DLD1 (cell line): ENCODE data around the gene ARHGAP19.

Experiments used
- in situ Hi-C: cut with HindIII; loops from 2 replicates; pipeline ENCODE4 v1.10.0; 2017; ENCODE audit warnings: low sequenced_read_pairs

ARHGAP19 gene

DNA sequence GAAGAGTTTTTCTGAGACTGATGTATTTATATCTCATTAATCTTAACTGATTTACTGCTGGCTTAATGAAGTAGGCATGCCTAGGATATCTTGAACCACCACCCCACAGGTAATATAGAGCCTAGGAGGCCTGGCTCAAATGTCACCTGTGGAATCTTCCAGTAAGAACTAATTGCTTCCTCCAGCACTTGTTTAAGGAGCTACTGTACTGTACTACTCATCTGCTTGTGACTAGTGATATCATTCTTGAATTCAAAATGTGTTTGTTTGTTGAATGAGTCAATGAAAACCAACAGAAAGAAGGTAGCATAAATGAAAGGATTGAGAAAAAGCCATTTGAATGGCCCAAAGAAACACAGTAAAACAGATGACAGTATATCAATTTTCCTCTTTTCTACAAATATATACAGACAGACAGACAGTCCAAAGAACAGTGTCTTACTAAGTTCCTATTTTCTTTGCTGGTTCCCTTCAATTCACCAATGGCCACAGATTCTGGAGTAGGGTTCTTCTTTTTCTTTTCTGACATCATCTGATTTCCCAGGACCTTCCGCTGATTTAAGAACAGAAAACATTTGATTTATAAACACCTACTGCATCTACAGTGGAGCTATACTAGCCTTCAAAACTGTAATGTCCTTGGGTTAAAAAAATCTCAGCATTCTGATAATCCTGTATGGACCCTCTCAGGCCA is 63.0 kb downstream of the ARHGAP19 start:
- in situ Hi-C loops = no loop called here

DNA sequence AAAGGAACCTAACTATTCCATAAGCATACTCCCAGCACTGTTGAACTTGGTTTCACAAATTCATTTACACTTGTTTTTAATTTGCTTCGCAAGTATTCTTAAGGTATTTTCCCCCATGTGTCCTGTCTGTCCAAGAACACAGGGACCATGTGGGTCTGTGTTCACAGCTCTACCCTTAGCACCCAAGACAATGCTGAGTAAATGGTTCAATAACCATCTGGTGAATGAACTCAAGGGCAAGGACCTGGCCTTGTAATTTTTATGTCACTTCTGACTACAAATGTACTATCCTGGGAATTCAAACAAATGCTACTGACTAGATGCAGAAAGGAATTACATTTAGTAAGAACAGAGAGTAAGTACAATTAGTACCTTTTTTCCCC is 63.7 kb downstream of the ARHGAP19 start:
- in situ Hi-C loops = no loop called here

DNA sequence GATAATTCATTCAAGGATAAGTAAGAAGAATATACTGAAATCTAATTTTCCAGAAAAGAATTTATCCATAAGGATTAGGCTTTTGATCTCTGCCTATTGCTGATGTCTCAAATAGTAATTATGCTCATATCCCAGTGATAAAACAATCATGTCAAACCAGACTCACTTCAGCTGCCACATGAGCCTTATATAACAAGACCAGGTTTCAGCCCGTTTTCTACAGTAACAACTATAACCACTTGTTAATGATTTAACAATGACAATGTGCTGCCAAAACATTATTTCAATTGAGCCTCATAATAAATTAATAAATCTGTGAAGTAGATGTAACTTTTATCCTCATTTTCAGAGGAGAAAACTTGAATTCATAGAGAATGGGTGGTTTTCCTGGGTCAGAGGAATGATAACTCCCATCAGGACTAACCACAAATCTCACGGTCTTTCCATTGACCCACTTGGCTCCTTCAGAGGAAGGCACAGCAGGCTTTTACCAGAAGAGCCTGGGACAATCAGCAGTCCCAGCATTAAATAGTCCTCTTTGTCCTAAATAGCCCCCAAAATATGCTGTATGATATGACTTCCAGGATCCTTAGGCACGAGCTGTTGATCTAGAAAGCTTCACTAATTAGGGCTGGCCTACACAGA is 64.2 kb downstream of the ARHGAP19 start:
- in situ Hi-C loops = no loop called here

DNA sequence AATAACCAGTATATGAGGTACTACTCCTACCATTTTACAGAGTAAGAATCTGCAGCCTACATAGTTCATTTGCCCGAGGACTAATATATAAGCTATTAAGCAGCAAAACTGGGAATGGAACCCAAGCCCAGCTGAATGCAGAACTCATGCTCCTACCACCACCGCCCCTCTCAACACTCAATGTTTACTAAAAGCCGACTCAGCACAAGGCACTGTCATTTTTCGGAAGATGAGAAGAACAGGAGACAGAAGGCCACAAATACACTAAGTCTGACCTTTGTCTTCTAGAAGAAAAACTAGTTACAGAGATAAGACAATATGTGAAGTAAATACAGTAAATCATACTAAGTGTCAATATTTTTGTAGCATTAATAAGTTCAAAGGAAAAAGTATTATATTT is 66.0 kb downstream of the ARHGAP19 start:
- in situ Hi-C loops = no loop called here

- in situ Hi-C loops = no loop called here
These were observed 67.7 kb downstream of the ARHGAP19 start for GRCh38 chr10:97224483-97225435.

DNA sequence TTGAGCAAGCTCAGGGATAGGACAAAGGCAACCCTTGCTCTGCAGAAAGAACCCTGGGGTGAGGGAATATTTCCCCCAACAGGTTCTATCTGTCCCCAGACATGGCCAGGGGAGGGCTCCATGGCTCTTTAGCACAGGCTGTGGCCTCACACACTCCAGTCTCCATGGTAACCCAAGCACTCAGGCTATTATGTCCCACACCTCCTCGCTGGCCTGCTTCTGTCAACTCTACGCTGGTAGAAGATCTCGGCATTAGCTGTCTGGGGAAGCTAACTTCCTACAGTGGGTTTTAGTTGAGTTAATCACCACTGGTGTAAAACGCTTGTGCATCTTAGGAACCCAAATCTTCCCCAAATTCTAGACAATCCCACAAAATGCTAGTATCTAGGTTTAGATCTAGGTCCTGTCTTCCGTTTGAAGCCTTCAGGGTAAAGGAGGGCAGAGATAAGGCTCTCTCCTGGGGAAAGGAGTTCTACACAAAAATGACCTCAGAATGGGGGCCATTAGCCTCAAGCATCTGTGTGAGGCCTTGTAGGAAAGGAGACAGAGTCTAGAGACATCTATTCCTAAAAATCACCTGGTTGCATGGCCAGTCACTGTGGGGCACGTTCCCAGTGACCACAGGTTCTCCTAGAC is 70.0 kb downstream of the ARHGAP19 start:
- in situ Hi-C loops = no loop called here

DNA sequence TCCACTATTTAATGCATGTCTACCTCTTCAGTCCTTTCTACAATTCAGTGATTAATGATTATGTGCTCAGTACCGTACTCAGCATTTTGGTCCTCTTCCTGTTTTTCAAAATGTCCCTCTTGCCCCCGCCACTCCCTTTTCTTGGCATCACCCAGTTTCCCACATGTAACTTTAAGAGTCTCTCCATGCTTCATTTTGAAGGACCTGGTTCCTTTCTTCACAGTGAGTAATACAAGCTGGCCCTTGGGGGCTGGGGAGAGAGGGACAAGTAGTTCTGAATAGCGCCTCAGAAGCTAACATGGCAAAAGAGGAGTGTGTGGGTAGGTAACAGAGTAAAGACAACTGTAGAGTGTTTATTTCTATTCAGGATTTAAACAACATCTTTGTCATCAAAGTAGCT is 72.1 kb downstream of the ARHGAP19 start:
- in situ Hi-C loops = no loop called here

DNA sequence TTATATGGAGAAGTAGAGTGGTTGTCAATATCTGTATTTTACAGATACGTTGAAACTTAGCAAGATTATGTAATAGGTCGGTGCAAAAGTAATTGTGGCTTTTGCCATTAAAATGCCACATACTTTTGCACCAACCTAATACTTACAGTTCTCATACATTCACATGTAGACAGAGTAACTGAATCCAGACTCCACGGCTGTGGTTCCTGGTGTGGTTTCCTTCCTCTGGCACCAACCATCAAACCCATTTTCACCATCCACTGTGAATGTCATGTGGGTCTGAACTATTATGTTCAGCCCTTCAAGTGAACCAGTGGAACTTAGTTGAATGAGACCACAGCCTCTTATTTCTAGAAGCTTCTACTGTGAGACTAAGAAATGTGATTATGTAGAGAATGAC is 75.1 kb downstream of the ARHGAP19 start:
- in situ Hi-C loops = no loop called here

DNA sequence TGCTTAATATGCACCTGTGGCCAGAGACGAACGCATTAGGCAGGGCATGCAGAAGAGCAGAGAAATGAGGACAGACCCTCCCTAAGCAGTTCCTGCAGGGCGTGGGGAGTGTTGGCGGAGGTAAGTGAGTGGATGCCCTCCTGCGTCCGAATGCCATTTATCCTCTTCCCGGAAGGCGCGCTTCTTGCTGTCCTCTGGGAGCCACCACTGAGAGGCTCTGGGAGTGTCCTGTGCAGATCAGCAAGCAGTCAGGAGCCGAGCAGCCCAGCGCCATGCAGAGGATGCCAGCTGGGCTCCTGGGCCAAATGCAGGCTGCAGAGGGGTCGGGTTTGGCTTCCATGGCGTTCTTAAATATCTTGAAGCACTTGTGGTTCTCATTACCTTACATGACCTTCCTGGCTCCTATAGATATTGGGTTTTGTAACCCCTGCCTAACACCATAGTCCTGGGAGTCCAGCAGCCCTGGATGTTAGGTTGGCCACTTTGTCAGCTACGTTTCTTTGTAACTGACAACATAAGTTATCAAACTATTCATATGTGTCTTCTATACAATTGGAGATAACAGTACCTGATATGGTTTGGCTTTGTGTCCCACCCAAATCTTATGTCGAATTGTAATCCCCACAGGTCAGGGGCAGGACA is 76.7 kb downstream of the ARHGAP19 start:
- in situ Hi-C loops = no loop called here

GRCh38 chr10:97213431-97213830 is 79.0 kb downstream of the ARHGAP19 start:
- in situ Hi-C loops = no loop called here

DNA sequence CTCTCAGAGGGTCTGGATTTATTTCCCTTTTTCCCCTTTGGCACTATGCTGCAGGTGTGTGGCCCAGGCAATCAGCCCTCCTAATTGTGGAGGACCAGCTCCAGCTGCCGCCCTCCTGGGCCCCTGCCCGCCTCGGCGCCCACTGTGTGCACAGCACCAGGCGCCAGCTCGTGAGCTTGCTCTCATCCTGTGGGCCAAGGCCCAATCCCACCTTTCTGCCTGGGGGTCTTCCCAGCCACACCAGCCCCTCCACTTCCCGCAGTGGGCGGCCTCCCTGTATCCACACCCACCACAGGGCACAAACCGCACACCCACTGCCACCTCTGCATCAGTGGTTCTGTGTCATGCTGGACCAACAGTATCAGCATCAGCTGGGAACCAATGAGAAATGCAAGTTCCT is 81.2 kb downstream of the ARHGAP19 start:
- in situ Hi-C loops = no loop called here

- in situ Hi-C loops = no loop called here
These were observed 81.9 kb downstream of the ARHGAP19 start for GRCh38 chr10:97210543-97210960.

DNA sequence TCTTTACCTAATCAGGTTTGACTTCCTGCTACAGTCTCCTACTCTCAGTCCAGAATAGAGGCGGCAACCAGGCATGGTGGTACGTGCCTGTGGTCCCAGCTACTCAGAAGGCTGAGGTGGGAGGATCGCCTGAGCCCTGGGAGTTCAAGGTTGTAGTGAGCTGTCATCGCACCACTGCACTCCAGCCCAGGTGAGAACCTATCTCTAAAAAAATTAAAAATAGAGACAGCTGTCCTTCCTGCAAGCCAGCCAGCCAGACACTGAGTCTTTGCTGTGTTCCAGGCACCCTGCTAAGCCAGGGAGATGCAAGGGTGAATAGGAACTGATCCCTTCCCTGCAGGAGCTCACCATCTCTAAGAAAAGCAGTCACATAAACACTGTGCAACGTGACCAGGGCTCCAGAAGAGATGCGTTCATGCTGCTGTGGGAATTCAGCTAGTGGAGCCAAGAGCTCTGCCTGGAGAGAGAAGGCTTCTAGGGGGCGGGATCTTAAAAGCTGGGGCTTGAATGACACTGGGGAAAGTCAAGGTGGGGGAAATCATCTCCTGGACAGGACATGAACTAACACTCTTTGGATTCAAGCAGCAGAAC is 84.6 kb downstream of the ARHGAP19 start:
- in situ Hi-C loops = no loop called here

DNA sequence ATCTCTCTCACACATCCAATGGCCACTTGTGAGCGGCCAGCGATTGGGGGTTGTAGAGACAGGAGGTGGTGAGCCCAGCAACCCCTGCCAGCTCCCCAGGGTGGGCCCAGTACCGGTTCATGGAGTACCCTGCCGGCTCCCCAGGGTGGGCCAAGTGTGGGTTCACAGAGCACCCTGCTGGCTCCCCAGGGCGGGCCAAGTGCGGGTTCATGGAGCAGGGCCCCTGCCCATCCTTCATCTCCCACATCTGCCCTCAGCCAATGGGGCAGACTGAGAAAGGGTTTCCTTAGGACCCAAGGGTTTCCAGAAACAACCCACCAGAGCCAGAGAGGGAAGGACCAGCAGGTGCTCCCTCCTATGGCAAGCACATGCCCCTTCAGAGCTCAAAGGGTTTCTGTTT is 85.3 kb downstream of the ARHGAP19 start:
- in situ Hi-C loops = no loop called here

DNA sequence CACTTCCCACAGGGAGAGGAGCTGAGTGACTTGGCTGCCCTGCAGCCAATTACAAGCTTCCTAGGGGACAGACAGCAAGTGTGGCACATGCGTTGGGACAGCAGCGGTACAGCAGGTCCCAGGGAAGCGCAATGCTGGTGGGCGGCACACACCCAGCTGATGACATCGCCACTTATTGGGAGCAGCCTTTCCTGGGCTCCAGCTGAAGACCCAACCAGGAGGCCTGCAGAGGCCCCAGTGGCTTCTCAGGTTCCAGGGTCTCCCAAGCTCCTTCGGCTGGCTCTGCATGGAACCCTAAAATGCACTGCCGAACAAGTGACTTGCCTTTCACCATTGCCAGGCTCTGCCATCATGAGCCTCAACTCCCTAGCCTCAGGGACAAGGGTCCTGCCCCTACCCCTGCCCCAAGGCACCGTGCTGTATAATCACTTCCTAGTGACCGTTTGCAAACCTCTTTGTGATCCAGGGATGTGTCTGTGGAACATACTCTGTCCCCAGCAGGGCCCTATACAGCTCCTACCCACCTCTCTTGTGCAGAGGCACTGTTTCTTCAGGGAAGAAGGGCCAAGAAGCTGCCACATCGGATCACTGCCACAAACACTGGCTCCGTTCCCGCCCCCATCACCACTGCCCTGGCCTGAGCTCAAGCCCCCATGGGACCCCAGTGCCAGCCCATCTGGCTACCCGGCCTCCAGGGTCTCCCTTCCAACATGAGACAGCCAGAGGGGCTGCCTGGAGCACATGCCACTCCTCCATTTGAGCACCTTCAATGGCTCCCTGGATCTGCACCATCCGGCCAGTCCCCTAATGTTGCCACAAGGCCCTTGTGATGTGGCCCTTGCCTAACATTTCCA is 87.4 kb downstream of the ARHGAP19 start:
- in situ Hi-C loops = no loop called here

DNA sequence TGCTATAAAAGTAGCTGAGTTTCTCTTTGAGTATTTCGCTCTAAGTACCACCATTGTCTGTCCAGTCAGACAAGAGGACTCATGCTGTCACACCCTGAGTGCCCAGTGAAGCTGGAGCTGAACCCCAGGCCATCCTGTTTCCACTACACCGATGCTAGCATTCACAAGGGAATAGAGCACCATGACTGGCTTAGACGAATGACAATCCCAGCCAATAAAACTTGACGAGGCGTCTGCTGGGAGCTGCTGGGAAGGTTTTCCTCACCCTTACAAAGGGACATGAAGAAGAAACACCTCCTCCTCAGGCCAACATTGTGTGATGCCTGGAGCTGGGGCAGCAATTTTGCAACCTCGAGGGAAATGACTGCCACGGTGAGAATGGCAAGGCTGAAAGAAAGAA is 89.2 kb downstream of the ARHGAP19 start:
- in situ Hi-C loops = no loop called here

DNA sequence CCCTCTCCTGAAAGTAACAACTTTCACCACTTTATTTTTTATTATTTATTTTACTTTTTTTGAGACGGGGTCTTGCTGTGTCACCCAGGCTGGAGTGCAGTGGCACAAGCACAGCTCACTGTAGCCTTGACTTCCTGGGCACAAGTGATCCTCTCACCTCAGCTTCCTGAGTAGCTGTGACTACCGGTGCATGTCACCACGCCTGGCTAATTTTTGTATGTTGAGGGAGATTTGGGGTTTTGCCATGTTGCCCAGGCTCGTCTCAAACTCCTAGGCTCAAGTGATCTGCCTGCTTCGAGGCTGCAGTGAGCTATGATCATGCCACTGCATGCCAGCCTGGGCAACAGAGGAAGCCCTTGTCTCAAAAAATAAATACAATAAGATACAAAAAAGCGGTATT is 91.8 kb downstream of the ARHGAP19 start:
- in situ Hi-C loops = no loop called here

DNA sequence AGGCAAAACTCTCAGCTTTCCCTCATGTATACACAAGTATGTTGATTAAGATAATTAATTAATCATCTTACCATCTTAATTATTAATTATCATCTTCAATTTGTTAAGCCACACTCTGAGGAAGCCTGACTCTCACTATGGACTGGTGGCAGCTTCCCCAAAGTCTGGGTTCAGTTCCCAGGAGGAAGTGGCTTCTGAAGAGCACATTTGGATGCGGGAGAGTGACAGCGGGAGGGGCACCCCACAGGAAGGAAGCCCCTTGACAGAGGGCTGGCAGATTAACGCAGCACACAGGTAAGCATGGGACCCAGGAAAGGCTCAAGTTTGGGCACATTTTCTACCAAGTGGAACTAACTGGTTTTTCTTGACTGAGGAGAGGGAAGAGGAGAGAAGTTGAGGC is 93.3 kb downstream of the ARHGAP19 start:
- in situ Hi-C loops = no loop called here

GRCh38 chr10:97197030-97197500 is 95.4 kb downstream of the ARHGAP19 start:
- in situ Hi-C loops = no loop called here
